ENCODE results near the gene GPR137.
"Not testable (repeated sequence)": the region's sequence is repeated elsewhere in the genome, so short reads cannot be mapped to it uniquely, and the experiment has no call there.

Gene GPR137

GRCh38 chr11:64245797-64246620, 39.6 kb upstream of the GPR137 start:
- peak; percentile 56 for DNase-seq (ENCODE audit: low spot score)
- in situ Hi-C loops (cut with MboI; ENCODE audit: low sequenced_read_pairs, unreplicated experiment): no loop called here
- no peak for TF ChIP-seq CTCF (IDR thresholded peaks at IDR 0.05; ENCODE audit: borderline replicate concordance, control extremely low read depth, extremely low read depth, insufficient read depth, missing control alignments)

GRCh38 chr11:64246621-64246870, 39.1 kb upstream of the GPR137 start:
- DNase-seq (ENCODE audit: low spot score); in situ Hi-C loops (cut with MboI; ENCODE audit: low sequenced_read_pairs, unreplicated experiment): not testable (repeated sequence)

GRCh38 chr11:64246871-64247728, 38.5 kb upstream of the GPR137 start, which contains the start of gene PPP1R14B:
Gene PPP1R14B (minus strand): TSS chr11:64246943. CDS start chr11:64246673, 270 bp downstream.
- peak; percentile 90 for DNase-seq (ENCODE audit: low spot score)
- in situ Hi-C loops (cut with MboI; ENCODE audit: low sequenced_read_pairs, unreplicated experiment): no loop called here
- TF ChIP-seq CTCF (IDR thresholded peaks at IDR 0.05; ENCODE audit: borderline replicate concordance, control extremely low read depth, extremely low read depth, insufficient read depth, missing control alignments): no peak

GRCh38 chr11:64247729-64248531, 37.7 kb upstream of the GPR137 start:
- no peak for DNase-seq (ENCODE audit: low spot score)
- in situ Hi-C loops (cut with MboI; ENCODE audit: low sequenced_read_pairs, unreplicated experiment): no loop called here
- no peak for TF ChIP-seq CTCF (IDR thresholded peaks at IDR 0.05; ENCODE audit: borderline replicate concordance, control extremely low read depth, extremely low read depth, insufficient read depth, missing control alignments)

GRCh38 chr11:64248578-64248977, 37.1 kb upstream of the GPR137 start:
- in situ Hi-C loops (cut with MboI; ENCODE audit: low sequenced_read_pairs, unreplicated experiment): no loop called here
- DNase-seq (ENCODE audit: low spot score): no peak

GRCh38 chr11:64249038-64249437, 36.6 kb upstream of the GPR137 start:
- no peak for TF ChIP-seq CTCF (IDR thresholded peaks at IDR 0.05; ENCODE audit: borderline replicate concordance, control extremely low read depth, extremely low read depth, insufficient read depth, missing control alignments)
- in situ Hi-C loops (cut with MboI; ENCODE audit: low sequenced_read_pairs, unreplicated experiment): no loop called here
- no peak for DNase-seq (ENCODE audit: low spot score)

More at GRCh38 chr11:64248578-64248977, 37.1 kb upstream of the GPR137 start:
- no peak for TF ChIP-seq CTCF (IDR thresholded peaks at IDR 0.05; ENCODE audit: borderline replicate concordance, control extremely low read depth, extremely low read depth, insufficient read depth, missing control alignments)
